K562 (cell line): ENCODE results near the gene FPGS. TPM values are rescaled to one million over a fixed set of nuclear protein-coding genes. Genes with fewer than 3 reads are reported as not detected.

Source experiments
- ARID1B ChIP-seq: fragments of 450-650 bp; IDR thresholded peaks from 2 replicates; pipeline ENCODE4 v1.6.1; 2016; ENCODE audit warnings: antibody characterized with exemption, mild to moderate bottlenecking, inconsistent platforms
- ARID2 ChIP-seq: fragments of 450-650 bp; IDR thresholded peaks from 2 replicates; pipeline ENCODE4 v1.6.1; 2017; ENCODE audit warnings: antibody characterized with exemption, mild to moderate bottlenecking
- BRD9 ChIP-seq: fragments of 450-650 bp; IDR thresholded peaks from 2 replicates; pipeline ENCODE4 v1.6.1; 2018; ENCODE audit warnings: low read depth; ENCODE audit not compliant: partially characterized antibody
- CHD4 ChIP-seq: fragments of 200-600 bp; sonication (generic); IDR thresholded peaks from 3 replicates; pipeline ENCODE4 v1.6.1; 2012; ENCODE audit warnings: low read depth, mild to moderate bottlenecking, mixed read lengths, low read length, inconsistent platforms; ENCODE audit not compliant: insufficient read depth, insufficient replicate concordance, poor library complexity, severe bottlenecking
- DPF2 ChIP-seq: fragments of 450-650 bp; IDR thresholded peaks from 2 replicates; pipeline ENCODE4 v1.6.1; 2016
- FUS ChIP-seq: fragments of 200-400 bp; formaldehyde crosslinking; optimal IDR thresholded peaks from 2 replicates; pipeline ENCODE3; 2017; ENCODE audit warnings: low read depth, low read length
- HDAC8 ChIP-seq: fragments of 450-650 bp; IDR thresholded peaks from 2 replicates; pipeline ENCODE4 v1.6.1; 2016; ENCODE audit warnings: mild to moderate bottlenecking, missing genetic modification characterization, moderate library complexity, missing compliant biosample characterization
- HOXB6 ChIP-seq: fragments of 250-450 bp; sonication (Bioruptor Pico); IDR thresholded peaks from 2 replicates; pipeline ENCODE4 v1.5.1; 2022; ENCODE audit warnings: mild to moderate bottlenecking, borderline replicate concordance
- JUN ChIP-seq, 2 experiments: sonication (generic) in 1 of 2; formaldehyde crosslinking in 1 of 2; IDR thresholded peaks; 2 replicates each; pipeline versions ENCODE4 v1.6.1 to v1.8.0; 2012 to 2022; ENCODE audit warnings: borderline replicate concordance in 2 of 2, mild to moderate bottlenecking in 2 of 2, improper control_type of control experiment in 1 of 2, low read depth in 1 of 2, low read length in 1 of 2, missing genetic modification reagents in 1 of 2
- ZBTB8A ChIP-seq: fragments of 450-650 bp; IDR thresholded peaks from 2 replicates; pipeline ENCODE4 v1.6.1; 2018; ENCODE audit warnings: mild to moderate bottlenecking, moderate library complexity; ENCODE audit not compliant: partially characterized antibody
- ZNF184 ChIP-seq: sonication (generic); formaldehyde crosslinking; IDR thresholded peaks from 2 replicates; pipeline ENCODE4 v1.5.0; 2020; ENCODE audit warnings: missing genetic modification reagents
- ZNF324 ChIP-seq: fragments of 250-450 bp; sonication (Bioruptor Pico); IDR thresholded peaks from 2 replicates; pipeline ENCODE4 v1.4.0; 2020; ENCODE audit warnings: mild to moderate bottlenecking
- ZNF445 ChIP-seq: fragments of 250-450 bp; sonication (Bioruptor Pico); IDR thresholded peaks from 2 replicates; pipeline ENCODE4 v1.4.0; 2020; ENCODE audit warnings: low read depth, mild to moderate bottlenecking, moderate library complexity
- ZNF586 ChIP-seq: fragments of 450-650 bp; formaldehyde crosslinking; conservative IDR thresholded peaks from 2 replicates; pipeline ENCODE4 v1.4.0; 2020; ENCODE audit warnings: mild to moderate bottlenecking, moderate library complexity
- polyA plus RNA-seq, 8 experiments: library from polyadenylated mRNA; depleted of rRNA in 4 of 8; stranded (reverse) in 5 of 8; unstranded in 3 of 8; fragments of >200 nt; fragmentation: Nextera tagmentation in 2 of 8; fragmentation: Illumina TruSeq in 1 of 8; extraction: Ambion mirVana in 2 of 8; extraction: Trizol in 1 of 8; gene quantifications; 2 replicates each; pipeline versions ENCODE4 v1.2.1 to v1.2.3, GENCODE V29; 2011 to 2014; ENCODE audit warnings: inconsistent platforms in 1 of 8, missing spikeins in 1 of 8
- total RNA-seq, 7 experiments: library from RNA; depleted of rRNA in 6 of 7; stranded (reverse); fragments of >200 nt in 6 of 7; fragmentation: Illumina TruSeq in 2 of 7; extraction: Trizol in 2 of 7; gene quantifications; 2 replicates each; pipeline versions ENCODE4 v1.2.1 to v1.2.3, GENCODE V29; 2011 to 2021; ENCODE audit warnings: low replicate concordance in 1 of 7
- TF ChIP-seq, protein P1 (sequence below): fragments of 450-650 bp; formaldehyde crosslinking; IDR thresholded peaks from 2 replicates; pipeline ENCODE4 v1.4.0; 2022; ENCODE audit warnings: mild to moderate bottlenecking, moderate library complexity
- TF ChIP-seq, protein P2 (sequence below): fragments of 450-650 bp; conservative IDR thresholded peaks from 2 replicates; pipeline ENCODE4 v1.6.1; 2016; ENCODE audit warnings: missing genetic modification characterization, low read depth, mild to moderate bottlenecking, missing compliant biosample characterization, moderate library complexity
- TF ChIP-seq, protein P3 (sequence below): sonication (generic); formaldehyde crosslinking; IDR thresholded peaks from 2 replicates; pipeline ENCODE4 v1.8.0; 2022; ENCODE audit warnings: missing genetic modification reagents, mild to moderate bottlenecking, borderline replicate concordance
- TF ChIP-seq, protein P4 (sequence below): sonication (generic); formaldehyde crosslinking; IDR thresholded peaks from 2 replicates; pipeline ENCODE4 v1.8.1; 2023; ENCODE audit warnings: mild to moderate bottlenecking, missing genetic modification reagents
- TF ChIP-seq, protein P5 (sequence below): sonication (generic); formaldehyde crosslinking; IDR thresholded peaks from 2 replicates; pipeline ENCODE4 v1.8.1; 2023; ENCODE audit warnings: mild to moderate bottlenecking, missing genetic modification reagents, moderate library complexity

Gene FPGS
- total and polyA plus RNA-seq, 9 of the 15 experiments (the other 6 are each of a cell fraction or from before 2014, with no cell fraction given): 0.84 to 86.4 (median 59.2) TPM

DNA sequence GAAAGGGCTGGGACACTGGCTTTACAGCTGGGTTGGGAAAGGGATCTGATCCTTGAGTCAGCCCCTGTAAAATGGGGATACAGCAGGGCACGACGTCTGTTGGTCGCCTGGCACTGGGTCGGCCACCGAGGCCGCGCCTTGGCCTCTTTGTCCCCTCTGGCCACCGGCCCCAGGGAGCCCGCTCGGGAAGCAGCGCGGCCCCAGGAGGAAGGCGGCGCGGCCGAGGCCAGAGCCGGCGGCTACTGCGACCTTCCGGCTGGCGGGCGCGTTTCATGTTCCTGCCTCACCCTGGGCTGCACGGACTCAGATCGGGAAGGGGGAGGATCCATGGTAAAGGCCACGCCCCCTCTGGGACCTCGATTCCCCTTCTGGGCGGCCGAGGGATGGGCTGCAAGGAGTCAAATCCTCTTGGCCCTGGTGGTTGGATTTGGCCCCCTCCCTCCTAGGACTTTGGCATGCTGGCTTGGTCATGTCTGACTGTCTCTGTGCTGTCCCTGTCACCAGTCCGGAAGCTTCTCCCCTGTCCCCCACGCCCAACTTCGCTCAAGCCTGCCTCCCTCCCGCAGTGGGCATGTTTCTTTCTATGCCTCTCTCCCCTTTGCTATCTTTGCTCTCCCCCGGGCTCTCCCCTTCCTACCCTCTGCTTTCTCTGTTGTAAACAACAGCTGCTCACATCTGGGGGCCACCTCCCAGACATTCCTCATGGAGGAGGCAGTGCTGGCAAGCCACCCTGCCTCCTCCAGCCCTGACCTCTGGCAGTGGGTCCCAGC lies 25.8 kb downstream of the FPGS start (continued):
- TF ChIP-seq, protein P1, sequence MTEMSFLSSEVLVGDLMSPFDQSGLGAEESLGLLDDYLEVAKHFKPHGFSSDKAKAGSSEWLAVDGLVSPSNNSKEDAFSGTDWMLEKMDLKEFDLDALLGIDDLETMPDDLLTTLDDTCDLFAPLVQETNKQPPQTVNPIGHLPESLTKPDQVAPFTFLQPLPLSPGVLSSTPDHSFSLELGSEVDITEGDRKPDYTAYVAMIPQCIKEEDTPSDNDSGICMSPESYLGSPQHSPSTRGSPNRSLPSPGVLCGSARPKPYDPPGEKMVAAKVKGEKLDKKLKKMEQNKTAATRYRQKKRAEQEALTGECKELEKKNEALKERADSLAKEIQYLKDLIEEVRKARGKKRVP (CRISPR knock-in tag): 0 out of 2 replicates have a peak, but pooled peaks have one; percentile 32
- TF ChIP-seq DPF2 (peak; percentile 72), ZNF445 (CRISPR knock-in tag) (no peak), ARID2 (no peak), ZBTB8A (no peak), HDAC8 (no peak), HOXB6 (CRISPR knock-in tag) (no peak), ZNF184 (no peak), ZNF586 (no peak), BRD9 (no peak), JUN (IDR thresholded peaks at IDR 0.05; ENCODE audit: borderline replicate concordance, low read depth, low read length) (no peak), JUN (CRISPR knock-in tag; IDR thresholded peaks at IDR 0.05; ENCODE audit: borderline replicate concordance) (no peak), ZNF324 (CRISPR knock-in tag) (no peak), CHD4 (no peak), FUS (peak; percentile 52), ARID1B (peak; percentile 50; the same call in 1 of the 2 replicates)
- TF ChIP-seq, protein P2, sequence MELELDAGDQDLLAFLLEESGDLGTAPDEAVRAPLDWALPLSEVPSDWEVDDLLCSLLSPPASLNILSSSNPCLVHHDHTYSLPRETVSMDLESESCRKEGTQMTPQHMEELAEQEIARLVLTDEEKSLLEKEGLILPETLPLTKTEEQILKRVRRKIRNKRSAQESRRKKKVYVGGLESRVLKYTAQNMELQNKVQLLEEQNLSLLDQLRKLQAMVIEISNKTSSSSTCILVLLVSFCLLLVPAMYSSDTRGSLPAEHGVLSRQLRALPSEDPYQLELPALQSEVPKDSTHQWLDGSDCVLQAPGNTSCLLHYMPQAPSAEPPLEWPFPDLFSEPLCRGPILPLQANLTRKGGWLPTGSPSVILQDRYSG (tag): peak; percentile 62; the same call in 1 of the 2 replicates
- TF ChIP-seq, protein P3, sequence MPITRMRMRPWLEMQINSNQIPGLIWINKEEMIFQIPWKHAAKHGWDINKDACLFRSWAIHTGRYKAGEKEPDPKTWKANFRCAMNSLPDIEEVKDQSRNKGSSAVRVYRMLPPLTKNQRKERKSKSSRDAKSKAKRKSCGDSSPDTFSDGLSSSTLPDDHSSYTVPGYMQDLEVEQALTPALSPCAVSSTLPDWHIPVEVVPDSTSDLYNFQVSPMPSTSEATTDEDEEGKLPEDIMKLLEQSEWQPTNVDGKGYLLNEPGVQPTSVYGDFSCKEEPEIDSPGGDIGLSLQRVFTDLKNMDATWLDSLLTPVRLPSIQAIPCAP: no peak
- TF ChIP-seq, protein P4, sequence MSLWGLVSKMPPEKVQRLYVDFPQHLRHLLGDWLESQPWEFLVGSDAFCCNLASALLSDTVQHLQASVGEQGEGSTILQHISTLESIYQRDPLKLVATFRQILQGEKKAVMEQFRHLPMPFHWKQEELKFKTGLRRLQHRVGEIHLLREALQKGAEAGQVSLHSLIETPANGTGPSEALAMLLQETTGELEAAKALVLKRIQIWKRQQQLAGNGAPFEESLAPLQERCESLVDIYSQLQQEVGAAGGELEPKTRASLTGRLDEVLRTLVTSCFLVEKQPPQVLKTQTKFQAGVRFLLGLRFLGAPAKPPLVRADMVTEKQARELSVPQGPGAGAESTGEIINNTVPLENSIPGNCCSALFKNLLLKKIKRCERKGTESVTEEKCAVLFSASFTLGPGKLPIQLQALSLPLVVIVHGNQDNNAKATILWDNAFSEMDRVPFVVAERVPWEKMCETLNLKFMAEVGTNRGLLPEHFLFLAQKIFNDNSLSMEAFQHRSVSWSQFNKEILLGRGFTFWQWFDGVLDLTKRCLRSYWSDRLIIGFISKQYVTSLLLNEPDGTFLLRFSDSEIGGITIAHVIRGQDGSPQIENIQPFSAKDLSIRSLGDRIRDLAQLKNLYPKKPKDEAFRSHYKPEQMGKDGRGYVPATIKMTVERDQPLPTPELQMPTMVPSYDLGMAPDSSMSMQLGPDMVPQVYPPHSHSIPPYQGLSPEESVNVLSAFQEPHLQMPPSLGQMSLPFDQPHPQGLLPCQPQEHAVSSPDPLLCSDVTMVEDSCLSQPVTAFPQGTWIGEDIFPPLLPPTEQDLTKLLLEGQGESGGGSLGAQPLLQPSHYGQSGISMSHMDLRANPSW (CRISPR knock-in tag): no peak
- TF ChIP-seq, protein P5, sequence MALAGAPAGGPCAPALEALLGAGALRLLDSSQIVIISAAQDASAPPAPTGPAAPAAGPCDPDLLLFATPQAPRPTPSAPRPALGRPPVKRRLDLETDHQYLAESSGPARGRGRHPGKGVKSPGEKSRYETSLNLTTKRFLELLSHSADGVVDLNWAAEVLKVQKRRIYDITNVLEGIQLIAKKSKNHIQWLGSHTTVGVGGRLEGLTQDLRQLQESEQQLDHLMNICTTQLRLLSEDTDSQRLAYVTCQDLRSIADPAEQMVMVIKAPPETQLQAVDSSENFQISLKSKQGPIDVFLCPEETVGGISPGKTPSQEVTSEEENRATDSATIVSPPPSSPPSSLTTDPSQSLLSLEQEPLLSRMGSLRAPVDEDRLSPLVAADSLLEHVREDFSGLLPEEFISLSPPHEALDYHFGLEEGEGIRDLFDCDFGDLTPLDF (CRISPR knock-in tag): no peak
